HG03342 (cell line): Measurements from ENCODE around the gene KRTAP3-2.

ENCODE experiments used
- ATAC-seq: cut with Tn5 transposase; IDR thresholded peaks from one replicate; pipeline ENCODE4 v1.9.1; 2021; ENCODE audit warnings: mild to moderate bottlenecking, moderate library complexity; ENCODE audit not compliant: unreplicated experiment

The KRTAP3-2 gene

DNA sequence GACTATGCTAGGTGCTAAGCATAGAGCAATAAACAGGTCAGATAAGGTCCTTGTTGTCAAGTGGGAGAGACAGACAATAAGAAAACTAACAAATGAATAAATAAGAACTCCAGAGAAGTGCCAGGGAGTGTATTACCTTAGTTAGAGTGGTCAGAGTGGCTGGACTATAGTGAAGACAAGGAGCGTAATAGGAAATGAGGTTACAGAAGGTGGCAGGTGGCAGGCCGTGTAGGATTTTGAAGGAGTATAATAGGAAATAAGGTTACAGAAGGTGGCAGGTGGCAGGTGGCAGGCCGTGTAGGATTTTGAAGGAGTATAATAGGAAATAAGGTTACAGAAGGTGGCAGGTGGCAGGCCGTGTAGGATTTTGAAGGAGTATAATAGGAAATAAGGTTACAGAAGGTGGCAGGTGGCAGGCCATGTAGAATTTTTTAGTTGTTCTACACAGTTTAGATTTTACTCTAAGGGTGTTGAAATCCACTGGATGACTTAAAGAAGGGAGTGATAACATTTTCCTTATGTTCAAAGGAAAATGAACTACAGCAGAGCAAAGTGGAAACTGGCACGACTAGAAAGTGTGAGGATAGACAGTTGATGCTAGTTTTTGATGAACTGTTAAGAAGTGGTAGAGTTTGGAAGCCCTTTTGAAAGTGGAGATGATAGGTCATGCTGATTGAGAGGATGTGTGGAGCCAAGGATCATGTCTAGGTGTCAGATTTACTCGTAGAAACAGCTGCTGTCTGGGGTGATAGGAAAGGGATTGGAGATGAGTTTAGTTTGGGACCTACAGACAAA is 12.8 kb upstream of the KRTAP3-2 start:
- ATAC-seq = no peak

DNA sequence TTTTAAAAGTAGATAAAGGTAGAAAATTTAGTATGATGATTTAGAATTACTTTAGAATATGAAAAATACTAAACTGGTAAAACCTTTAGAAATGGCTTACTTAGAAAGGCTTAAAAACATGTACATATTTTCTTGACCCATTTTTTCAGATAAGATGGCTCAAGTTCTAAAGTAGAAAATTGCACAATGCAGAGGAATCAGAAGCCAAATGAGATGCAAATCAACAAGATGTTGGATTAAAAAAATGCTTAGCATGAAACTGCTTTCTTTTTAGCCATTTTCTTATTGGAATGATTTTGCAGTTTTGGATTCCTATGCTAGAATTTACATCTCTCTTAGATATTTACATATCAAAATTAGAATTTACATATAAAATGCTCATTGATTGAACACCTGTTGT is 10.7 kb upstream of the KRTAP3-2 start:
- no peak for ATAC-seq

DNA sequence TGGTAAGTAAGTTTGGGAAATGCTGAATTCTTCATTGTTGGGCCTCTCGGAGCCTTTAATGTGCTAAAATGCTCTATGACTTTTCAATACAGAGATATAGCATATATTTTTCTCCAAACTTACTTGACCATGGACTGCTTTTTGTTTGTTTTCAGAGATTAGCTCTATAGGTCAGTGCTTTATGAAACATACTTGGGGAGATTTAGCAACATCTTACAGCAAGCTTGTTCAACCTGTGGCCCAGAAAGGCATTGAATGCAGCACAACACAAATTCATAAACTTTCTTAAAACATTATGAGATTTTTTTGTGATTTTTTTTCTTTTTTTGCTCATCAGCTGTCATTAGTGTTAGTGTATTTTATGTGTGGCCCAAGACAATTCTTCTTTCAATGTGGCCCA is 10.2 kb upstream of the KRTAP3-2 start:
- no peak for ATAC-seq

DNA sequence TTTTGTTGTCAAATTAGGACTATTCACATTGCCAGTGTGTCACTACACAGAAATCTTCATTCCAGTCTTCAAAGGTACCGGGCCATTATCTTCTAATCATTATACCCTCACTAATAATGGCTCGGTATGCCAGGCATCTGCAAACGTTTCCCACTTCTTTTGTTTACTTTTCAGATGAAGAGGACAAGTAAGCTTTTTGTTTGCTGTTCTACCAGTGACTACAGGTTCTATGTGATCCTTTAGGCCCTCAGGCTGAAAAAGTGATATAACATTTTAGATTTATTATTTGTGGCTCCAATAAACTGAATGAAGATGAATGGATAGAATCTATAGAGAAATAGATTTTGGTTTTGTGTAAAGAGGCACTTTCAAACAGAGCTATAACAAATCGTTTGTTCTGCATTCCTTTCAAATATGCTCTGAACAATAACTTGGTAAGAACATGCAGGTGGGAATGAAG is 9.6 kb upstream of the KRTAP3-2 start:
- no peak for ATAC-seq

DNA sequence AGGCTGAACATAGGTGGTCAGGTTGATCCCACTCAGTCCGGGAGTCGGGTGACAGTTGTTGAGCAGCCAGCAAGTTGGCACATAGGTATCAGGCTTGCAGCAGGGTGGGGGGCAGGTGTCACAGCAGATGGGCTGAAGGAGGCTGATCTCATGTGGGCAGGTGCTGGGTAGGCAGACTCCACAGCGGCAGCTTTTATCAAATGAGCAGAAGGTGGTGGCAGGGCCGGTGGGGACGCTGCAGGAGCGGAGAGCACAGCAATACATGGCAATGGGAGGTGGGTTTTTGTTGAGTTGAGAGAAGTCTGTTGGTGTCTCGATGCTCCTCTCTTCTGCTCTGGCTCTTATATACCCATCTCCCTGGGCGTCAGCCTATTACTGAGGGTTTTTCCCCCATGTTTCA is 9.1 kb upstream of the KRTAP3-2 start, which contains the start of gene KRTAP3-1:
KRTAP3-1 (minus strand) TSS at position 318 of the 400 bp plus-strand sequence; CDS start at position 264, 54 bp downstream.
- no peak for ATAC-seq

DNA sequence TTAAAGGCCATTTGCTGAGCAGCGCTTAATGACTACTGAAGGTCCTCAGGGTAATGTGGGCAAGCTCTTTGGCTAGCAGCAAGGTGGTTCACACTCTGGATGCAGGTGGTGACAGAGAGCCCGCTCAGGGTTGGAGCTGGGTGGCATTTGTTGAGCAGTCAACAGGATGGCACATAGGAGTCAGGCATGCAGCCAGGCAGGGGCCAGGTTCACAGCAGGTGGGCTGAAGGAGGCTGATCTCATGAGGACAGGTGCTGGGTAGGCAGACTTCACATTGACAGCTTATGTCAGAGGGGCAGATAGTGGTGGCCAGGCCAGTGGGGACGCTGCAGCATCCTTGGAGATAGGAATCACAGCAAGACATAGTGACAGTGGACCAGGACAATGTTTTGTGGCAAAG is 4.7 kb upstream of the KRTAP3-2 start:
- no peak for ATAC-seq

DNA sequence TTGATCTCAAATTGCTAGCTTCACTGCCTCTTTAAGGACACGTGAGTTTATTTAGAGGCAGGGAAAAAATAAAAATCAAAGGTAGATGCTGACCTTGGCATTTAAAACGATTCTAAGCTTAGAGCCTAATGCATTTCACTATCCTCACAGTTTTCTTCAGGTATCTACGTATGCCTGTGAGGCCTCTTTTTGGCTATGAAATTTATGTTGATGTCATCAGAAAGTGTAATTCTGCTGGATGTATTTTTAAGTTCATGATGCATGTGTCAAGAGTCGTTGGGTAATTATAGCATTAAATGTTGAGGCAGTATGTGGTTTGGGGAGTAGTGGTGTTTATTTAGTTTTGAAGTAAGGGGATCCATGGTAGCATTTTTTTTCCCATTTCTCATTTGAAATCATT is 4.2 kb upstream of the KRTAP3-2 start:
- ATAC-seq = no peak

DNA sequence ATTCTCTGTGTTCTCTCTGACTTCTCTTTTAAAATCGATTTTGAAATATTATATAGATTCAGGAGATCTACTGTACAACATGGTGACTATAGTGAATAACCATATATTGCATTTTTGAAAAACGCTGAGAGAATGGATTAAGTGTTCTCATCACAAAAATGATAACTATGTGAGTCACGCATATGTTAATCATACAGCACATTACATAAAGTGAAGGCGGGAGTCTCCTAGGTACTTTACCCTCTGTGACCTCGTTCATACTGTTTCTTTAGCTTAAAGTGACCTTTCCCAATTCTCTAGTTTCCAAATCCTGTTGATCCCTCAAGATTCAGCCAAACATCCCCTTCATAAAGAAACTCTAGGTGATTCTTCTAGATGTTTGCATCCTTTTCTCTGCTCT is 3.1 kb upstream of the KRTAP3-2 start:
- ATAC-seq = no peak

DNA sequence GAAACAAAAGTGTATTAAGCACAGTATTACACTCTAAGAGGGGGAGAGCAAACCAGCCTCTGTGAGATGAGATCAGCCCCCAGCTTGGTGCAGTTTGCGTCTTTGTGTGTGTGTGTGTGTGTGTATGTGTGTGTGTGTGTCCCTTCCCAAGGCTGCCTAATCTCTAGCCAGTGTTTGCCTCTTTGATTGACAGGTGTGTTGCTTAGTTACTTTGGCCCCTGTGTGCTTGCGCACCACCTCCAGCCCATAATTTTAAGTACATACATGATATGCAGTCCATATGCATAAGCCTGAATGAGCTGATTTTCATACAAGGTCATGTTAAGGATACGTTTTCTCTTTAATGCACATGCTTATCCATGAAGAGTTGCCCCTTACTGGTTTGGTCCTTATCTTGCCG is 2.1 kb upstream of the KRTAP3-2 start:
- no peak for ATAC-seq

DNA sequence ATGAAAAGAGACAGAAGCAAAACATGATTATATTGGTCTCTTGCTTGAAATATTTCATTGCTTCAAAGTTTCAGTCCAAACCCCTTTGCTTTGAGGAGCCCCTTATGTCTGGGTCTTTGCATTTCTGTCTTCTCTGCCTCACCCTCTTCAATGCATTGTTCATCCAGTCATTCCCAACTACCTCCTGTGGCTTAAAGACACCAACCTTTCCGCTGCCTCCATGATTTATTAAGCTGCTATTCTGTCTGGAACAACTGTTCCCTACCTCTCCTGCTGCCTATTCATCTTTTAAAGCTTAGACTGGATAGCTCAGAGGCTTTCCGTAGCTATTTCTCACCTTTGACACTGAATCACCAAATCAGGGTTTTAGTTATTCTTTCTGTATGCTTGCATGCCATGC is 2.3 kb downstream of the KRTAP3-2 start:
- ATAC-seq = no peak

DNA sequence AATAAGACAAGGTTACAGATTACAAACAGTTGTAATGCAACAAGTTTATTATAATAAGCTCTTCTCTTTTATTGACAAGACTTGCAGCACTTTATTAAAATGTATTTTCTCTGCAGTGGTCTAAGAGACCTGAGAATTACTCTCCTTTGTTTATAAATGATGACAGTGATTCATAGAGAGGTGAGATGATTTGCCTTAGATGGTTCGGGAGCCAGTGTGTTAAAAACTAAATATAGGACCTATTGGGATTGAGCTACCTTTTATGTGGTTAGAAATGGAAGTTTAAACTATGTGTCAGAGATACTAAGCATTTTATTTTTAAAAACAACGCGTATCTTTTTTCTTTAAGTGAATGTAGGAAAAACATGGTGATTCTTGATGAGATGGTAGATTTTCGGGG is 2.9 kb downstream of the KRTAP3-2 start:
- no peak for ATAC-seq

DNA sequence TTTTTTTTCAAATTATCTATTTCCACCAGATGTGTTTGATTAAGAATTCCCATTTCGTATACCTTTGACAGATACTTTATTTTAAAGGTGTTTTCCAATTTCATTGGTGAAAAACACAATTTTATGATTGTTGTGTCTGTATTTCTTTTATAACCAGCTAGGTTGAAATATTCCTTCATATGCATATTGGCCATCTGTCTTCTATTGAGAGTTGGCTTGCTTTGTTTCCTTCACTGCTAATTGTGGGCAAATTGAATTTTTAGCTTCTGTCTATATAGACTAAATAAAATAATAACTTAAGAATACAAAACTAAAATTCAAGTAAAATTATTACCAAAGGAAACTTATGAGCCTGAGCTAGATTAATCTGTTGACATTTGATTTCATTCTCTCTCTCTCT is 4.6 kb downstream of the KRTAP3-2 start:
- ATAC-seq = no peak

DNA sequence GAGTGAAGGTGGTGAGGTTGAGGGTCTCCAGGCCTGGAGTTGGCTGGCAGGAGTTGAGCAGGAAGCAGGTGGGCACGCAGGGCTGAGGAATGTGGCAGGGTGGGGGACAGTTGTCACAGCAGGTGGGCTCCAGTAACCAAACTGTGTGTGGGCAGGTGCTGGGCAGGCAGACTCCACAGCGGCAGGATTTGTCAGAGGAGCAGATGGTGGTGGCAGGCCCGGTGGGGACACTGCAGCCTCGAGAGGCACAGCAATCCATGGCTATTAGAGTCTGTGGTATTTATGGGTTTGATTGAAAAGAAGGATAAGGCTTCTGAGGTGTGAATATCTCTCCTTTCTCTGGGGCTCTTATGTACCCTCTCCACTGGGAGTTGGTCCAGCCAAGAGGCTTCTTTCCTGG is 5.9 kb downstream of the KRTAP3-2 start, which contains the start of gene KRTAP3-3:
KRTAP3-3 (minus strand) TSS at position 326 of the 400 bp plus-strand sequence; CDS start at position 259, 67 bp downstream.
- no peak for ATAC-seq

DNA sequence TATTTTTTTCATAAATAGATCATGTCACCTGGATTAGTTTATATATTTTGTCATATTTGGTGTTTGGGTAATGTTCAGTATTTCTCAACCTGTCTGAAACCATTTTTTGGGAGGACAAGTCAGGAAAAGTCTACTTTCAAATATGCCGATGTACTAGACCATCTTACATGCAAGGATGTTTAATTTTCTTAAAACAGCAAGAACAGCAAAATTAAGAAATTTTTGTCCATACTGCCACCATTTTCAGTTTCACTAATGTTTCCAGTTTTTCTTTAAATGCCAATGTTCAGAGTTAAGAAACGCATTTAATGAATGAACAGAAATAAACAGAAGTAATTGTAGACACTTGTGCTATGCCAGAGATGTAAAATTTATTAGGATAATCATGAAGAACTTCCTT is 6.6 kb downstream of the KRTAP3-2 start:
- ATAC-seq = no peak

DNA sequence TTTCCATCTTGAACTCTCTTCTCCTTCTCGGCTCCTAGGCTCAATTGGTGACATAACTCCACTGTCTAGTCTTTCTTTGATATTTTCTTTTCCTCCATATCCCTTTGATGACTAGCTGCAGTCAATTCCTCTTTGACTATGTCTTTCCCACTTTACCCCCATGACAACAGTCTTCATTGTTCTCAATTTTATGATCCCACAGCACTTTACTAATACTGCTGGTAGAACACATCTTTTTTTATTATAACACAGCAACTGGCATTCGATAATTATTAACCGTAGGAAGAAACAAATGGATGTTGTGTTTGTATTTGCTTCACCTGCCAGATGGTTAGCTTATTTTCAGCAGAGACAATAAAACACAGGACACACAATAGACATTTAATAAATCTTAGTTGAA is 7.0 kb downstream of the KRTAP3-2 start:
- no peak for ATAC-seq

DNA sequence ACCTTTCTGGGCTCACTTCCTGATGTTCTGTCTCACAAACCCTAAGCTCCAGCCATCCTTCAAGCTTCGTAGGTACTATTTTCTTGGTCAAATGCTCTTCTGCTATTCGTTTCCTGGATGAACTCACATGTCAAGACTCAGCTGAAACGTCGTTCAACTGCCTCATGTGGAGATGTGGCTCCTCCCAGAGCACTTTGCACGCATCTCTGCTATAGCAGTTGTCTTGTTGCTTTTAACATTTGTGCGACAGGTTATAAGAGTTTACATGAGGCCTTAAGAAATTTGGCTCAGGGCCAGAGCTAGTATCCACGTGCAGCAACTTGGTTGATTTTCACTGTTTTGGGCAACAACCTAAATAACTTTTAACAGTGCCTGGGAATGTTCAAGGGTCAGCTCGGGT is 12.8 kb downstream of the KRTAP3-2 start:
- no peak for ATAC-seq

DNA sequence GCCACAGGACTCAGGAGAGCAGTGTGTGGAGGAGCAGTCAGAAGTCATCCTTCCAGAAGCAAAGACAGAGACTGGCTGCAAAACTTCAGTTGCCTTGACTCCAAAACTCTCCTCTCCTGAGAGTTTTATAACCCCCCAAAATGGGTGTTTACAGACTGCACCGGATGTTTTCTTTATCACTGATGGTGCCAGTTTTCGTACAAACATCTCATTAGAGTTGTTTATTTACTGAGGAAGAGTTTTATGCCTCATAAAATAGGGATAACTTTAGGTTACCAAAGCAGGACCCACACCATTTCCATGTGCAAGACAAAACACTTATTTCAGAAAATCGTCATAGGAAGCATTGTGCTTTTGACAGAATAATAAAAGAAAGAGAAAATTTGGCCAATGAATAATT is 15.5 kb downstream of the KRTAP3-2 start, which contains the start of gene KRT40:
KRT40 (minus strand) TSS at position 101 of the 400 bp plus-strand sequence; CDS start at position 48, 53 bp downstream.
- ATAC-seq = no peak

DNA sequence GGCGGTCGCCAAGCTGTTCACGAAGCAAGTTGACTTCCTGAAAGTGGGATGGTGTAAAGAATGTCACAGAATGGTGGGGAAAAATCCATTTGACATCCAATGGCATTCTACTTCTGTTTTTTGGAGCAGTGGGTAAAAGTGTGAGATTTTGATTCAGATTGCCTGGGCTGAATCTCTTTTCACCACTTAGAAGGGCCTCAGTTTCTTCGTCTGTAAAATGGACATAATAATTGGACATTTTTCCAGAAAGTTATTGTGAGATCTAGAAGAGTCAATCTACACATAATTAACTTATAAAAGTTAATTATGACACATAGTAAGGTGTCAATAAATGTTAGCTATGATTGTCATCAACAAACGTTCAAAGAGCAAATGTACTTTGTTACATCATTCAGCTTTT is 18.6 kb downstream of the KRTAP3-2 start:
- ATAC-seq = no peak

DNA sequence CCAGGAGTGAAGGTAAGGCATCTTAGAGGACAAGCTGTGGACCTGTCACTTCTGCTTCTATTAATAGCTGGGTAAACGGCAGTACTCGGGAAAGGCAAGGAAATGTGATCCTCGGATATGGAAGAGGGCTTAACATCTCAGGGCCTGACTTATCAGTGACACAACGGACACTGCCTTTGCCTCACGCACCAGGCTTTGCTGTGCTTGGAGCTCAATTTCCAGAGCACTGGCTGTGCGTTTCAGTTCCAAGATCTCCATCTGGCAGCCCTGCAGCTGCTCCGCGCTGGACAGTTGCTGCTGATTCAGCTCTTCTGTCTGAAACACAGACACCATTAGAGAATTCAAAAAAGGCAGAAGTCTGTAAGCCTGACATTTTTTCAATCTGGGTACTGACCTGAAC is 19.1 kb downstream of the KRTAP3-2 start:
- no peak for ATAC-seq

DNA sequence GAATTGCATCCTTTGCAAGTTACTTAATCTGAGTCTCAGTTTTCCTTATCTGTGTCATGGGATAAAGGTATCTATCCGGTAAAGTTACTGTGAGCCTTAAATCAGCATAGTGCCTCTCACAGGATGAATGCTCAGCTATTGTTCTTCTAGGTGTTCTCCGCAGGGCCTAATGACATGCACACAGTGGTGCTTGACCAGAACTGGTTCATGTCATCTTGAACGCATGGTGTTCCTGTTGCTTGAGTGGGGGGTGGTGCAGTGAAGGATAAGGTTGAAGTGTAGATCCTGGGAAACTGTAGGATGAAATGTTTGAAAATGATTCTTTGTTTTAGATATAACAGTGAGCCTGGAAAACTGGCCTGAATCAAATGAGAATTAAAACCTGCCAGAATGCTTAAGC is 19.6 kb downstream of the KRTAP3-2 start:
- no peak for ATAC-seq

DNA sequence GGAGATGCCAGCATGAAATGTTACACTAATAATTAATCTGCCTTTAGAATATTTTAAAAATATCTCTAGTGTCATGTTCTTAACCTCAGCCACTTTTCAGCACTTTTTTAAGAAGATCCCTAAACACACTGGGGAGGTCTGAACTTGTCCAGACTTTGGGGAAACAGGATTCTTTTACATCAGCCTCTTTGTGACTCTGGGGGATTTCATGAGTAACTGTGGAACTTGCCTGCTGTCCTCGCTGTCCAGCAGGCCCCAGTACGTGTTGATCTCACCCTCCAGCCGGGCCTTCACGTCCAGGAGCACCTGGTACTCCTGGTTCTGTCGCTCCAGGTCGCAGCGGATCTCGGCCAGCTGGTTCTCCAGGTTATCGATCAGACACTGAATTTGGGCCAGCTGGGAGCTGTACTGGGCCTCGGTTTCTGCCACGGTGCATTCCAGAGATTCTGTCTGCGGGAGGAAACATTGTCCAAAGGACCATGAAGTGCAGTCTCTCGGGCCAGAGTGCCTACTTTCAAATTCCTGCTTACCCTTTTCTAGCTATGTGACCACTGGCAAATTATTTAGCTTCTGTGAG is 21.0 kb downstream of the KRTAP3-2 start:
- no peak for ATAC-seq

DNA sequence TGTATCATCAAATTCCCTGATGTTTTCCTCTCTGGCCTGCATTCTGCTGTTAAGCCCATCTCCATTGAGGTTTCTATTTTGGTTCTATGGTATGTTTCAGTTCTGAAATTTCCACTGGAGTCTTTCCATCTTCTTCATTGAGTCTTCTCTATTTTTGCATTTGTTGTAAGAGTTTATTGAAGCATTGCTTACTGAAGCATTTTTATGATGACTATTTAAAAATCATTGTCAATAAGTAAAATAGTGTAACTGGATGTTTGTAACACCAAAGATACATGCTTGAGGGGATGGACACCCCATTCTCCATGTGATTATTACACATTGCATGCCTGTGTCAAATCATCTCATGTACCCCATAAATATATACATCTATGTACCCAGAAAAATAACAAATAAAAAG is 24.2 kb downstream of the KRTAP3-2 start:
- no peak for ATAC-seq
